Liver (tissue), 9 donors: ENCODE measurements around the gene PGBD4. TPM values are rescaled to one million over a fixed set of nuclear protein-coding genes. Genes with fewer than 3 reads are reported as not detected.

ENCODE experiments used
- DNase-seq: peaks from one replicate; pipeline ENCODE4 v3.0.0-alpha.2; 2017; ENCODE audit warnings: low spot score
- H3K27ac ChIP-seq, 2 donors: one replicate each; pipeline ENCODE4 v1.7.0; 2013; ENCODE audit warnings: inconsistent platforms in 2 of 2, low read length in 2 of 2, control low read depth in 1 of 2, low read depth in 1 of 2, mild to moderate bottlenecking in 1 of 2
- H3K27me3 ChIP-seq, 4 donors: one replicate each; pipeline versions ENCODE4 v1.6.1 to v1.7.0; 2013; ENCODE audit warnings: low read length in 3 of 4, inconsistent platforms in 1 of 4, mild to moderate bottlenecking in 1 of 4, moderate library complexity in 1 of 4; ENCODE audit not compliant: control insufficient read depth in 4 of 4, insufficient read depth in 4 of 4
- H3K36me3 ChIP-seq, 4 donors: one replicate each; pipeline versions ENCODE4 v1.6.1 to v1.7.0; 2013; ENCODE audit warnings: low read length in 3 of 4, mild to moderate bottlenecking in 3 of 4, low read depth in 1 of 4, moderate library complexity in 1 of 4; ENCODE audit not compliant: control insufficient read depth in 4 of 4, insufficient read depth in 3 of 4
- H3K4me1 ChIP-seq, 4 donors: one replicate each; pipeline versions ENCODE4 v1.6.1 to v1.7.0; 2013; ENCODE audit warnings: low read length in 3 of 4, mild to moderate bottlenecking in 3 of 4, moderate library complexity in 1 of 4; ENCODE audit not compliant: control insufficient read depth in 4 of 4, insufficient read depth in 4 of 4
- H3K4me3 ChIP-seq, 3 donors: one replicate each; pipeline versions ENCODE4 v1.6.1 to v1.7.0; 2013; ENCODE audit warnings: low read length in 3 of 3, control low read depth in 1 of 3, low read depth in 1 of 3, mild to moderate bottlenecking in 1 of 3
- H3K9ac ChIP-seq, 2 donors: one replicate each; pipeline ENCODE4 v1.7.0; 2013; ENCODE audit warnings: low read length in 2 of 2, mild to moderate bottlenecking in 2 of 2, moderate library complexity in 2 of 2, control low read depth in 1 of 2, low read depth in 1 of 2
- H3K9me3 ChIP-seq, 4 donors: one replicate each; pipeline versions ENCODE4 v1.6.1 to v1.7.0; 2013; ENCODE audit warnings: low read length in 3 of 4; ENCODE audit not compliant: control insufficient read depth in 4 of 4
- EGR1 ChIP-seq, 2 donors: IDR thresholded peaks; 2 replicates each; pipeline ENCODE4 v1.6.1; 2016 to 2018; ENCODE audit warnings: antibody characterized with exemption in 2 of 2, low read depth in 2 of 2
- FOXA1 ChIP-seq: IDR thresholded peaks from 2 replicates; pipeline ENCODE4 v1.6.1; 2016; ENCODE audit warnings: antibody characterized with exemption
- FOXA2 ChIP-seq: IDR thresholded peaks from 2 replicates; pipeline ENCODE4 v1.6.1; 2016; ENCODE audit warnings: antibody characterized with exemption
- GABPA ChIP-seq, 2 donors: IDR thresholded peaks in 1 of 2; conservative IDR thresholded peaks in 1 of 2; 2 replicates each; pipeline ENCODE4 v1.6.1; 2016; ENCODE audit warnings: antibody characterized with exemption in 2 of 2, mild to moderate bottlenecking in 1 of 2, moderate library complexity in 1 of 2
- HNF4A ChIP-seq, 2 donors: conservative IDR thresholded peaks; 2 replicates each; pipeline ENCODE4 v1.6.1; 2016; ENCODE audit warnings: antibody characterized with exemption in 2 of 2, mild to moderate bottlenecking in 2 of 2
- HNF4G ChIP-seq: IDR thresholded peaks from 2 replicates; pipeline ENCODE4 v1.6.1; 2016; ENCODE audit warnings: antibody characterized with exemption
- JUND ChIP-seq, 2 donors: IDR thresholded peaks; 2 replicates each; pipeline ENCODE4 v1.6.1; 2016; ENCODE audit warnings: antibody characterized with exemption in 2 of 2
- NR2F2 ChIP-seq: IDR thresholded peaks from 2 replicates; pipeline ENCODE4 v1.6.1; 2016; ENCODE audit warnings: antibody characterized with exemption
- RAD21 ChIP-seq, 2 donors: IDR thresholded peaks; 2 replicates each; pipeline ENCODE4 v1.6.1; 2016; ENCODE audit warnings: antibody characterized with exemption in 2 of 2, mild to moderate bottlenecking in 2 of 2
- RXRA ChIP-seq, 2 donors: IDR thresholded peaks; 2 replicates each; pipeline ENCODE4 v1.6.1; 2017 to 2018; ENCODE audit warnings: antibody characterized with exemption in 2 of 2, mild to moderate bottlenecking in 1 of 2
- SP1 ChIP-seq: IDR thresholded peaks from 2 replicates; pipeline ENCODE4 v1.6.1; 2018; ENCODE audit warnings: antibody characterized with exemption, mild to moderate bottlenecking
- TAF1 ChIP-seq: conservative IDR thresholded peaks from 2 replicates; pipeline ENCODE4 v1.6.1; 2016; ENCODE audit warnings: antibody characterized with exemption, mild to moderate bottlenecking
- YY1 ChIP-seq: IDR thresholded peaks from 2 replicates; pipeline ENCODE4 v1.6.1; 2016; ENCODE audit warnings: antibody characterized with exemption, mild to moderate bottlenecking
- WGBS: extraction: QIAGEN DNeasy Blood & Tissue Kit; methylation state at CpG from one replicate; pipeline ENCODE4 v1.1.7; 2013; 5-methylcytosine and 5-hydroxymethylcytosine counted together
- polyA plus RNA-seq, 2 donors: library from polyadenylated mRNA; stranded (reverse) in 1 of 2; unstranded in 1 of 2; fragments of 200-250 nt in 1 of 2; fragments of >200 nt in 1 of 2; fragmentation: Nextera tagmentation in 1 of 2; extraction: Ambion mirVana in 1 of 2; gene quantifications; one replicate each; pipeline versions ENCODE4 v1.2.1 to v1.2.3, GENCODE V29; 2013 to 2015
- total RNA-seq, 2 donors: library from RNA; depleted of rRNA; stranded (reverse); fragments of >200 nt; gene quantifications; one replicate each; pipeline ENCODE4 v1.2.3, GENCODE V29; 2014
- TF ChIP-seq, protein P1 (sequence below): fragments of 150-350 bp; IDR thresholded peaks from 2 replicates; pipeline ENCODE4 v1.5.1; 2017; ENCODE audit warnings: improper control_type of control experiment, low read depth, low read length; ENCODE audit not compliant: missing input control
- TF ChIP-seq, protein P2 (sequence below): IDR thresholded peaks from 2 replicates; pipeline ENCODE4 v1.6.1; 2016; ENCODE audit warnings: antibody characterized with exemption, mild to moderate bottlenecking
- TF ChIP-seq, protein P3 (sequence below): IDR thresholded peaks from 2 replicates; pipeline ENCODE4 v1.6.1; 2016; ENCODE audit warnings: antibody characterized with exemption
- TF ChIP-seq, protein P4 (sequence below): IDR thresholded peaks from 2 replicates; pipeline ENCODE4 v1.6.1; 2016; ENCODE audit warnings: antibody characterized with exemption
- TF ChIP-seq, protein P5 (sequence below): IDR thresholded peaks from 2 replicates; pipeline ENCODE4 v1.6.1; 2016; ENCODE audit warnings: antibody characterized with exemption
- donor health status: healthy.
- donor health status: healthy.
- donor health status: healthy.
- donor health status: healthy.
- donor health status: healthy.

Gene PGBD4
- total and polyA plus RNA-seq, 4 donors = 0.39 to 1.1 (median 0.94) TPM

DNA sequence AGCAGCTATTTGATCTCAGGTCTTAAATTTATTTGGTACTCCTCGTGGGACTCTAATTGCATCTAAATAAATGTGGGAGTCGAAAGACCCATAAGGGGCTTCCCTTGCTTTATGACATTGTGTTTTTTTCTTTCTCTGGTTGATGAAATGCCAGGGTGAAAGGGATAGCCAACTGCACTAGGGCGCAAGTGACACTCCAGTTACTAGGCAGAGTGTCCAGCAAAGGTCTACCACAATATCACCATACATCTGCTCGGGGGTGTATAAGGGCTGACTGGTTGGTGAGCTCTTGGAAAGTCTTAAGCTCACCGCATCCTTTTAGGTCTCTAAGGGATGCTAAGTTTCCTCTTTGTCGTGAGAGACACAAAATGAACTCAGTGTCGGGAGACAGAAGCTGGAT is 54.0 kb downstream of the PGBD4 start:
- Histone ChIP-seq H3K4me1 (no peaks in the 10 kb centered on the region), H3K36me3 (peaks cover 1 to 27% (median 13%) of the 10 kb centered on the region in 4 donors), H3K9ac (no peak overlapping the region), H3K27me3 (no peaks in the 10 kb centered on the region), H3K4me3 (no peak overlapping the region), H3K27ac (no peak overlapping the region), H3K9me3 (peaks cover 5 to 12% (median 9%) of the 10 kb centered on the region in 4 donors)
- WGBS = 98% methylated on average over 7 of the region's 7 CpGs
- TF ChIP-seq FOXA1 (no peak), RXRA (IDR thresholded peaks at IDR 0.05) (no peak), JUND (IDR thresholded peaks at IDR 0.05) (no peak), HNF4G (no peak), GABPA (IDR thresholded peaks at IDR 0.05 in 1 of 2, conservative IDR thresholded peaks at IDR 0.05 in 1 of 2) (no peak), SP1 (no peak), HNF4A (conservative IDR thresholded peaks at IDR 0.05) (no peak), RAD21 (IDR thresholded peaks at IDR 0.05) (no peak), NR2F2 (no peak), YY1 (no peak), FOXA2 (no peak), EGR1 (IDR thresholded peaks at IDR 0.05; ENCODE audit: low read depth in 2 of 2) (no peak), TAF1 (no peak)
- TF ChIP-seq, protein P1, sequence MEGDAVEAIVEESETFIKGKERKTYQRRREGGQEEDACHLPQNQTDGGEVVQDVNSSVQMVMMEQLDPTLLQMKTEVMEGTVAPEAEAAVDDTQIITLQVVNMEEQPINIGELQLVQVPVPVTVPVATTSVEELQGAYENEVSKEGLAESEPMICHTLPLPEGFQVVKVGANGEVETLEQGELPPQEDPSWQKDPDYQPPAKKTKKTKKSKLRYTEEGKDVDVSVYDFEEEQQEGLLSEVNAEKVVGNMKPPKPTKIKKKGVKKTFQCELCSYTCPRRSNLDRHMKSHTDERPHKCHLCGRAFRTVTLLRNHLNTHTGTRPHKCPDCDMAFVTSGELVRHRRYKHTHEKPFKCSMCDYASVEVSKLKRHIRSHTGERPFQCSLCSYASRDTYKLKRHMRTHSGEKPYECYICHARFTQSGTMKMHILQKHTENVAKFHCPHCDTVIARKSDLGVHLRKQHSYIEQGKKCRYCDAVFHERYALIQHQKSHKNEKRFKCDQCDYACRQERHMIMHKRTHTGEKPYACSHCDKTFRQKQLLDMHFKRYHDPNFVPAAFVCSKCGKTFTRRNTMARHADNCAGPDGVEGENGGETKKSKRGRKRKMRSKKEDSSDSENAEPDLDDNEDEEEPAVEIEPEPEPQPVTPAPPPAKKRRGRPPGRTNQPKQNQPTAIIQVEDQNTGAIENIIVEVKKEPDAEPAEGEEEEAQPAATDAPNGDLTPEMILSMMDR = no peak
- TF ChIP-seq, protein P2, sequence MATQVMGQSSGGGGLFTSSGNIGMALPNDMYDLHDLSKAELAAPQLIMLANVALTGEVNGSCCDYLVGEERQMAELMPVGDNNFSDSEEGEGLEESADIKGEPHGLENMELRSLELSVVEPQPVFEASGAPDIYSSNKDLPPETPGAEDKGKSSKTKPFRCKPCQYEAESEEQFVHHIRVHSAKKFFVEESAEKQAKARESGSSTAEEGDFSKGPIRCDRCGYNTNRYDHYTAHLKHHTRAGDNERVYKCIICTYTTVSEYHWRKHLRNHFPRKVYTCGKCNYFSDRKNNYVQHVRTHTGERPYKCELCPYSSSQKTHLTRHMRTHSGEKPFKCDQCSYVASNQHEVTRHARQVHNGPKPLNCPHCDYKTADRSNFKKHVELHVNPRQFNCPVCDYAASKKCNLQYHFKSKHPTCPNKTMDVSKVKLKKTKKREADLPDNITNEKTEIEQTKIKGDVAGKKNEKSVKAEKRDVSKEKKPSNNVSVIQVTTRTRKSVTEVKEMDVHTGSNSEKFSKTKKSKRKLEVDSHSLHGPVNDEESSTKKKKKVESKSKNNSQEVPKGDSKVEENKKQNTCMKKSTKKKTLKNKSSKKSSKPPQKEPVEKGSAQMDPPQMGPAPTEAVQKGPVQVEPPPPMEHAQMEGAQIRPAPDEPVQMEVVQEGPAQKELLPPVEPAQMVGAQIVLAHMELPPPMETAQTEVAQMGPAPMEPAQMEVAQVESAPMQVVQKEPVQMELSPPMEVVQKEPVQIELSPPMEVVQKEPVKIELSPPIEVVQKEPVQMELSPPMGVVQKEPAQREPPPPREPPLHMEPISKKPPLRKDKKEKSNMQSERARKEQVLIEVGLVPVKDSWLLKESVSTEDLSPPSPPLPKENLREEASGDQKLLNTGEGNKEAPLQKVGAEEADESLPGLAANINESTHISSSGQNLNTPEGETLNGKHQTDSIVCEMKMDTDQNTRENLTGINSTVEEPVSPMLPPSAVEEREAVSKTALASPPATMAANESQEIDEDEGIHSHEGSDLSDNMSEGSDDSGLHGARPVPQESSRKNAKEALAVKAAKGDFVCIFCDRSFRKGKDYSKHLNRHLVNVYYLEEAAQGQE = no peak
- TF ChIP-seq, protein P3, sequence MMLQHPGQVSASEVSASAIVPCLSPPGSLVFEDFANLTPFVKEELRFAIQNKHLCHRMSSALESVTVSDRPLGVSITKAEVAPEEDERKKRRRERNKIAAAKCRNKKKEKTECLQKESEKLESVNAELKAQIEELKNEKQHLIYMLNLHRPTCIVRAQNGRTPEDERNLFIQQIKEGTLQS = no peak
- TF ChIP-seq, protein P4, sequence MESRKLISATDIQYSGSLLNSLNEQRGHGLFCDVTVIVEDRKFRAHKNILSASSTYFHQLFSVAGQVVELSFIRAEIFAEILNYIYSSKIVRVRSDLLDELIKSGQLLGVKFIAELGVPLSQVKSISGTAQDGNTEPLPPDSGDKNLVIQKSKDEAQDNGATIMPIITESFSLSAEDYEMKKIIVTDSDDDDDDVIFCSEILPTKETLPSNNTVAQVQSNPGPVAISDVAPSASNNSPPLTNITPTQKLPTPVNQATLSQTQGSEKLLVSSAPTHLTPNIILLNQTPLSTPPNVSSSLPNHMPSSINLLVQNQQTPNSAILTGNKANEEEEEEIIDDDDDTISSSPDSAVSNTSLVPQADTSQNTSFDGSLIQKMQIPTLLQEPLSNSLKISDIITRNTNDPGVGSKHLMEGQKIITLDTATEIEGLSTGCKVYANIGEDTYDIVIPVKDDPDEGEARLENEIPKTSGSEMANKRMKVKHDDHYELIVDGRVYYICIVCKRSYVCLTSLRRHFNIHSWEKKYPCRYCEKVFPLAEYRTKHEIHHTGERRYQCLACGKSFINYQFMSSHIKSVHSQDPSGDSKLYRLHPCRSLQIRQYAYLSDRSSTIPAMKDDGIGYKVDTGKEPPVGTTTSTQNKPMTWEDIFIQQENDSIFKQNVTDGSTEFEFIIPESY = no peak
- TF ChIP-seq, protein P5, sequence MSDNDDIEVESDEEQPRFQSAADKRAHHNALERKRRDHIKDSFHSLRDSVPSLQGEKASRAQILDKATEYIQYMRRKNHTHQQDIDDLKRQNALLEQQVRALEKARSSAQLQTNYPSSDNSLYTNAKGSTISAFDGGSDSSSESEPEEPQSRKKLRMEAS = no peak
- no peak for DNase-seq

Other genes with a start within 250 kb of the PGBD4 start
- gene CHRM5, start 133.6 kb upstream of the PGBD4 start, total RNA-seq = not detected
- under 1 TPM in 1 of 2 donors, not detected in 1; 0.38 TPM for gene CHRM5, start 133.6 kb upstream of the PGBD4 start, polyA plus RNA-seq
- gene AVEN, start 62.9 kb upstream of the PGBD4 start, total RNA-seq = 10 to 100 TPM in 1 of 2 donors, 1 to 10 TPM in 1; 6.0 to 12.4 TPM
- gene AVEN, start 62.9 kb upstream of the PGBD4 start, polyA plus RNA-seq = 1 to 10 TPM; 5.3 to 7.9 TPM
- 10 to 100 TPM; 26.7 to 29.9 TPM for gene EMC7, start 221 bp upstream of the PGBD4 start, total RNA-seq
- 10 to 100 TPM; 45.3 to 58.3 TPM for gene EMC7, start 221 bp upstream of the PGBD4 start, polyA plus RNA-seq
- 10 to 100 TPM; 24.7 to 26.2 TPM for gene KATNBL1, start 108.0 kb downstream of the PGBD4 start, total RNA-seq
- 10 to 100 TPM in 1 of 2 donors, 1 to 10 TPM in 1; 6.4 to 19.4 TPM for gene KATNBL1, start 108.0 kb downstream of the PGBD4 start, polyA plus RNA-seq
- 10 to 100 TPM; 76.8 to 81.1 TPM for gene EMC4, start 122.9 kb downstream of the PGBD4 start, total RNA-seq
- 10 to 100 TPM; 74.0 to 88.7 TPM for gene EMC4, start 122.9 kb downstream of the PGBD4 start, polyA plus RNA-seq
- gene SLC12A6, start 235.7 kb downstream of the PGBD4 start, total RNA-seq = 10 to 100 TPM; 11.8 to 17.8 TPM
- gene SLC12A6, start 235.7 kb downstream of the PGBD4 start, polyA plus RNA-seq = 1 to 10 TPM; 1.9 to 2.4 TPM
- gene NOP10, start 241.1 kb downstream of the PGBD4 start, total RNA-seq = 100 to 1,000 TPM; 104 to 105 TPM
- 100 to 1,000 TPM; 145 to 223 TPM for gene NOP10, start 241.1 kb downstream of the PGBD4 start, polyA plus RNA-seq
- gene NUTM1, start 241.2 kb downstream of the PGBD4 start, total RNA-seq = not detected
- gene NUTM1, start 241.2 kb downstream of the PGBD4 start, polyA plus RNA-seq = not detected